H1 (cell line): ENCODE results near the gene GPN2. TPM values are rescaled to one million over a fixed set of nuclear protein-coding genes. Genes with fewer than 3 reads are reported as not detected.
A peak's percentile ranks its signal among the peaks of the same experiment; 100 is the strongest.

Experiments
- CTCF ChIA-PET: fragments of 300-600 bp; sonication (Branson Sonifier 250); formaldehyde crosslinking; loops from one replicate; lab custom pipeline; 2021; ENCODE audit not compliant: partially characterized antibody; lab: Charles Lee
- POLR2A ChIA-PET: fragments of 300-600 bp; sonication (Branson Sonifier 250); formaldehyde crosslinking; loops from one replicate; lab custom pipeline; 2021; ENCODE audit warnings: inconsistent platforms; ENCODE audit not compliant: partially characterized antibody; lab: Charles Lee
- DNase-seq, 2 experiments: peaks; one replicate each; pipeline versions ENCODE4 v3.0.0 to v3.0.0-alpha.2; 2010 to 2022; ENCODE audit warnings: low spot score in 2 of 2, low read depth in 1 of 2, mixed read lengths in 1 of 2
- FAIRE-seq: peaks from 2 replicates; lab custom pipeline; 2011; peaks lifted over from hg19 to GRCh38; lab: Jason Lieb, UNC
- H2AFZ ChIP-seq: 2 replicates; pipeline ENCODE4 v1.8.1; 2012; ENCODE audit warnings: low read length, inconsistent platforms
- H2AK5ac ChIP-seq: 2 replicates; pipeline ENCODE4 v1.6.1; 2013; ENCODE audit warnings: low read depth, low read length
- H2BK120ac ChIP-seq: replicated peaks from 2 replicates; pipeline ENCODE3; 2013; ENCODE audit warnings: low read depth, low read length, inconsistent platforms
- H2BK12ac ChIP-seq: 2 replicates; pipeline ENCODE4 v1.6.1; 2013; ENCODE audit warnings: low read depth, low read length
- H2BK15ac ChIP-seq: 2 replicates; pipeline ENCODE4 v1.6.1; 2013; ENCODE audit warnings: low read length
- H2BK20ac ChIP-seq: 2 replicates; pipeline ENCODE4 v1.6.1; 2013; ENCODE audit warnings: low read length
- H2BK5ac ChIP-seq: 2 replicates; pipeline ENCODE4 v1.6.1; 2013; ENCODE audit warnings: low read depth, low read length
- H3K14ac ChIP-seq: 2 replicates; pipeline ENCODE4 v1.6.1; 2013; ENCODE audit warnings: inconsistent platforms; ENCODE audit not compliant: insufficient read length
- H3K18ac ChIP-seq: 2 replicates; pipeline ENCODE4 v1.6.1; 2013; ENCODE audit warnings: low read length; ENCODE audit errors: extremely low read depth
- H3K23ac ChIP-seq: 2 replicates; pipeline ENCODE4 v1.6.1; 2013; ENCODE audit warnings: inconsistent platforms; ENCODE audit not compliant: insufficient read length
- H3K23me2 ChIP-seq: 2 replicates; pipeline ENCODE4 v1.6.1; 2013; ENCODE audit warnings: low read depth, low read length
- H3K27ac ChIP-seq: 2 replicates; pipeline ENCODE4 v1.6.1; 2011; ENCODE audit warnings: low read depth, low read length, inconsistent platforms
- H3K27me3 ChIP-seq, 4 experiments: replicated peaks in 1 of 4; 1 replicate in 1 of 4; 2 replicates in 3 of 4; pipeline versions ENCODE4 v1.6.1 to v1.8.1; 2011 to 2013; ENCODE audit warnings: low read length in 3 of 4, mild to moderate bottlenecking in 3 of 4, inconsistent platforms in 2 of 4, mixed read lengths in 2 of 4, moderate library complexity in 1 of 4; ENCODE audit not compliant: control insufficient read depth in 3 of 4, insufficient read depth in 3 of 4; ENCODE audit errors: extremely low read depth in 1 of 4
- H3K36me3 ChIP-seq, 4 experiments: 2 replicates each; pipeline versions ENCODE4 v1.6.1 to v1.8.1; 2011 to 2013; ENCODE audit warnings: mild to moderate bottlenecking in 4 of 4, low read length in 3 of 4, moderate library complexity in 2 of 4, control low read depth in 1 of 4, inconsistent platforms in 1 of 4; ENCODE audit not compliant: insufficient read depth in 4 of 4, control insufficient read depth in 2 of 4
- H3K4ac ChIP-seq: replicated peaks from 2 replicates; pipeline ENCODE3; 2013; ENCODE audit warnings: low read length, low read depth, mixed read lengths, inconsistent platforms; ENCODE audit not compliant: insufficient read length
- H3K4me1 ChIP-seq, 4 experiments: replicated peaks in 1 of 4; 1 replicate in 1 of 4; 2 replicates in 3 of 4; pipeline versions ENCODE4 v1.6.1 to v1.8.1; 2011 to 2013; ENCODE audit warnings: low read length in 3 of 4, inconsistent platforms in 2 of 4, mixed read lengths in 1 of 4; ENCODE audit not compliant: insufficient read depth in 4 of 4, control insufficient read depth in 3 of 4
- H3K4me2 ChIP-seq, 2 experiments: 2 replicates each; pipeline versions ENCODE4 v1.6.1 to v1.8.1; 2011 to 2013; ENCODE audit warnings: low read depth in 2 of 2, low read length in 2 of 2, control low read depth in 1 of 2, inconsistent platforms in 1 of 2, mild to moderate bottlenecking in 1 of 2; ENCODE audit not compliant: insufficient read depth in 1 of 2
- H3K4me3 ChIP-seq, 4 experiments: fragments of 200-600, 300-600 bp in 1 of 4; sonication (generic), shearing (Covaris generic), sonication (Bioruptor Twin) in 1 of 4; 2 replicates each; pipeline versions ENCODE4 v1.5.1 to v1.8.1; 2011 to 2016; ENCODE audit warnings: low read length in 4 of 4, low read depth in 3 of 4, control low read depth in 2 of 4, inconsistent platforms in 2 of 4, mild to moderate bottlenecking in 2 of 4, mixed read lengths in 1 of 4, moderate library complexity in 1 of 4; ENCODE audit not compliant: insufficient read depth in 2 of 4; ENCODE audit errors: extremely low read depth in 1 of 4
- H3K56ac ChIP-seq: replicated peaks from 2 replicates; pipeline ENCODE3; 2013; ENCODE audit warnings: low read depth, mild to moderate bottlenecking, mixed read lengths, low read length, inconsistent platforms; ENCODE audit not compliant: insufficient read length
- H3K79me1 ChIP-seq: 2 replicates; pipeline ENCODE4 v1.6.1; 2013; ENCODE audit warnings: low read depth, low read length, control low read depth
- H3K79me2 ChIP-seq, 2 experiments: 2 replicates each; pipeline versions ENCODE4 v1.6.1 to v1.8.1; 2012 to 2013; ENCODE audit warnings: low read length in 2 of 2, mild to moderate bottlenecking in 2 of 2, inconsistent platforms in 1 of 2; ENCODE audit not compliant: insufficient read depth in 2 of 2, control insufficient read depth in 1 of 2
- H3K9ac ChIP-seq, 4 experiments: replicated peaks in 1 of 4; 1 replicate in 1 of 4; 2 replicates in 3 of 4; pipeline versions ENCODE4 v1.6.1 to v1.8.1; 2011 to 2013; ENCODE audit warnings: low read depth in 3 of 4, low read length in 3 of 4, control low read depth in 2 of 4, mild to moderate bottlenecking in 2 of 4, moderate library complexity in 2 of 4, inconsistent platforms in 1 of 4; ENCODE audit errors: extremely low read depth in 1 of 4
- H3K9me3 ChIP-seq, 2 experiments: 2 replicates each; pipeline versions ENCODE4 v1.6.1 to v1.8.1; 2012 to 2013; ENCODE audit warnings: mild to moderate bottlenecking in 2 of 2, moderate library complexity in 2 of 2, control low read depth in 1 of 2, inconsistent platforms in 1 of 2, low read depth in 1 of 2, low read length in 1 of 2, mixed read lengths in 1 of 2; ENCODE audit not compliant: insufficient read depth in 2 of 2
- H4K20me1 ChIP-seq, 2 experiments: replicated peaks in 1 of 2; 2 replicates each; pipeline versions ENCODE3 to v1.8.1; 2011 to 2013; ENCODE audit warnings: inconsistent platforms in 2 of 2, low read length in 2 of 2, mild to moderate bottlenecking in 1 of 2; ENCODE audit not compliant: insufficient read depth in 2 of 2, control insufficient read depth in 1 of 2
- H4K5ac ChIP-seq: 2 replicates; pipeline ENCODE4 v1.6.1; 2013; ENCODE audit warnings: low read length, low read depth, mixed read lengths, inconsistent platforms; ENCODE audit not compliant: insufficient read length
- H4K8ac ChIP-seq: 2 replicates; pipeline ENCODE4 v1.8.0; 2013; ENCODE audit warnings: mild to moderate bottlenecking, moderate library complexity, low read length, inconsistent platforms; ENCODE audit not compliant: insufficient read depth; ENCODE audit errors: extremely low read depth
- H4K91ac ChIP-seq: replicated peaks from 2 replicates; pipeline ENCODE3; 2013; ENCODE audit warnings: low read length, mixed read lengths, inconsistent platforms; ENCODE audit not compliant: insufficient read length
- BACH1 ChIP-seq: IDR thresholded peaks from 2 replicates; pipeline ENCODE4 v1.6.1; 2012; ENCODE audit warnings: low read length, improper control_type of control experiment
- CBX5 ChIP-seq: fragments of 300-800, 300-1000 bp; sonication (generic); IDR thresholded peaks from 2 replicates; pipeline ENCODE4 v1.7.1; 2016; ENCODE audit warnings: antibody characterized with exemption, low read length, low read depth
- CREB1 ChIP-seq: IDR thresholded peaks from 2 replicates; pipeline ENCODE4 v1.6.1; 2012; ENCODE audit warnings: inconsistent platforms
- EP300 ChIP-seq, 2 experiments: IDR thresholded peaks; 1 replicate in 1 of 2; 2 replicates in 1 of 2; pipeline ENCODE4 v1.6.1; 2011 to 2012; ENCODE audit warnings: low read depth in 2 of 2, low read length in 2 of 2, mild to moderate bottlenecking in 2 of 2, borderline replicate concordance in 1 of 2, inconsistent platforms in 1 of 2, moderate library complexity in 1 of 2
- GTF2F1 ChIP-seq: IDR thresholded peaks from 2 replicates; pipeline ENCODE4 v1.6.1; 2012; ENCODE audit warnings: low read depth, low read length, improper control_type of control experiment, borderline replicate concordance
- RAD21 ChIP-seq, 2 experiments: IDR thresholded peaks in 1 of 2; conservative IDR thresholded peaks in 1 of 2; 2 replicates each; pipeline ENCODE4 v1.6.1; 2011; ENCODE audit warnings: low read depth in 2 of 2, low read length in 2 of 2, improper control_type of control experiment in 1 of 2, inconsistent platforms in 1 of 2, mild to moderate bottlenecking in 1 of 2, moderate library complexity in 1 of 2
- SIN3A ChIP-seq, 2 experiments: IDR thresholded peaks in 1 of 2; conservative IDR thresholded peaks in 1 of 2; 2 replicates each; pipeline ENCODE4 v1.6.1; 2011 to 2012; ENCODE audit warnings: low read length in 2 of 2, improper control_type of control experiment in 1 of 2, low read depth in 1 of 2, mild to moderate bottlenecking in 1 of 2
- WGBS, 2 experiments: shearing (Covaris generic) in 1 of 2; methylation state at CpG; one replicate each; pipeline versions ENCODE4 v1.1.6 to v1.1.7; 2013 to 2015; ENCODE audit warnings: low lambda C conversion rate in 2 of 2, mixed read lengths in 2 of 2, inconsistent platforms in 1 of 2, low coverage in 1 of 2, missing lambda C conversion rate in 1 of 2; ENCODE audit not compliant: insufficient replicate concordance in 2 of 2, insufficient coverage in 1 of 2, insufficient read length in 1 of 2; ENCODE audit errors: extremely low coverage in 1 of 2, missing lambda C conversion rate in 1 of 2; 5-methylcytosine and 5-hydroxymethylcytosine counted together
- polyA plus RNA-seq, 7 experiments: library from polyadenylated mRNA; depleted of rRNA in 3 of 7; stranded (reverse) in 5 of 7; unstranded in 2 of 7; fragments of >200 nt in 5 of 7; fragments of 200-250 nt in 2 of 7; gene quantifications; 1 replicate in 5 of 7; 2 replicates in 1 of 7; 4 replicates in 1 of 7; pipeline versions ENCODE4 v1.2.1 to v1.2.3, GENCODE V29; 2011 to 2013; ENCODE audit warnings: missing spikeins in 2 of 7, mixed read lengths in 2 of 7
- total RNA-seq: library from RNA; stranded (reverse); fragmentation: NEBNext Ultra II Directional; extraction: Animal tissue kit (Norgen Biotek cat#: 25700); gene quantifications from 2 replicates; pipeline ENCODE4 v1.2.1, GENCODE V29; 2021
- TF ChIP-seq, protein P1 (sequence below): IDR thresholded peaks from 2 replicates; pipeline ENCODE4 v1.6.1; 2012; ENCODE audit warnings: low read length, inconsistent platforms

Gene GPN2
- total and polyA plus RNA-seq, 2 of the 8 experiments (the other 6 are each of a cell fraction or from before 2014, with no cell fraction given): 27.3 to 36.8 TPM

DNA sequence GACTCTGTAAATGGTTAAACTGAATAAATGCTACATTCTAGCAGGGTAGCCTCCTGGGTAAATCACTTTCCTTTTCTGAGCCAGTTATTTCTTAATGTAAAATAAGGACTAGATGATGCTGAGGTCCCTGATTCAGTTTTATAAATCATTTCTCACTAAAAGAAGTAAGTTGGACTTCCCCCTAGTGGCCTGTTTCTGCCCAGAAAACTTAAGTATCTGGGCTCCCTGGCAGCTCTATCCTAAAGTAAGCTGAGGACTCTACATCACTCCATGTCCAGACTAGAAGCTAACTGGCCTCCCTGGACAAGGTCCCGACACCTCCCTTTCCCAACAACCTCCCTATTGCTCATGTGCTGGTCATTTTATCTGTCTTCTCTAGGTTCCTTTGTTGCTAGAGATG is 3.0 kb downstream of the GPN2 start:
- H3K4me3 ChIP-seq: no peak overlapping the region
- H3K23ac ChIP-seq: no peak overlapping the region
- no peak overlapping the region for H2AK5ac ChIP-seq
- H4K91ac ChIP-seq: no peak overlapping the region
- no peak overlapping the region for H3K56ac ChIP-seq
- H2BK12ac ChIP-seq: no peak overlapping the region
- H4K8ac ChIP-seq: no peak overlapping the region
- H3K18ac ChIP-seq: no peak overlapping the region
- no peak overlapping the region for H2AFZ ChIP-seq
- no peak overlapping the region for H3K27ac ChIP-seq
- no peak overlapping the region for H3K14ac ChIP-seq
- H4K20me1 ChIP-seq: peaks cover 0 to 2% of the 10 kb centered on the region in 2 experiments
- H4K5ac ChIP-seq: no peak overlapping the region
- no peak overlapping the region for H3K9ac ChIP-seq
- H3K23me2 ChIP-seq: peaks cover 12% of the 10 kb centered on the region; the same call in 1 of the 2 replicates
- H3K79me1 ChIP-seq: no peaks in the 10 kb centered on the region; the same call in 1 of the 2 replicates
- H3K4me2 ChIP-seq: no peak overlapping the region
- H3K9me3 ChIP-seq: no peaks in the 10 kb centered on the region
- POLR2A ChIA-PET: interaction anchor here (0.7 to 6.5 kb wide), 8 partner anchors 10 to 86 kb away, joined by 3 to 66 read pairs (median 3); partner anchors contain the start of genes GPATCH3 and NUDC
- no peak overlapping the region for H2BK5ac ChIP-seq
- no peaks in the 10 kb centered on the region for H3K27me3 ChIP-seq
- H3K4me1 ChIP-seq: peaks cover 0 to 8% (median 3%) of the 10 kb centered on the region in 4 experiments; a peak in 3 of 7 replicates
- peaks cover 0 to 12% of the 10 kb centered on the region in 2 experiments; a peak in 2 of 4 replicates for H3K79me2 ChIP-seq
- no peak for DNase-seq
- H2BK20ac ChIP-seq: no peak overlapping the region
- no peak overlapping the region for H2BK120ac ChIP-seq
- CTCF ChIA-PET: interaction anchor here (0.6 to 31.7 kb wide), 18 partner anchors 8 to 441 kb away, joined by 3 to 547 read pairs (median 4); partner anchors contain the start of genes GPATCH3 and SFN
- 92% methylated on average over 1 of the region's 1 CpG; no CpG with 5 or more reads in 1 of the 2 experiments for WGBS, 2 experiments
- H3K36me3 ChIP-seq: peaks cover 21 to 49% (median 40%) of the 10 kb centered on the region in 4 experiments
- H2BK15ac ChIP-seq: no peak overlapping the region
- no peak for FAIRE-seq
- no peak overlapping the region for H3K4ac ChIP-seq
- TF ChIP-seq BACH1 (no peak), EP300 (IDR thresholded peaks at IDR 0.05; ENCODE audit: borderline replicate concordance in 1 of 2, low read depth in 2 of 2, low read length in 2 of 2) (no peak), SIN3A (conservative IDR thresholded peaks at IDR 0.05 in 1 of 2, IDR thresholded peaks at IDR 0.05 in 1 of 2; ENCODE audit: low read depth in 1 of 2, low read length in 2 of 2) (no peak), CBX5 (no peak), CREB1 (no peak), RAD21 (IDR thresholded peaks at IDR 0.05 in 1 of 2, conservative IDR thresholded peaks at IDR 0.05 in 1 of 2; ENCODE audit: low read depth in 2 of 2, low read length in 2 of 2) (0 out of 4 replicates have a peak, but pooled peaks of 1 of the 2 experiments have one; percentile 4), GTF2F1 (no peak)
- TF ChIP-seq, protein P1, sequence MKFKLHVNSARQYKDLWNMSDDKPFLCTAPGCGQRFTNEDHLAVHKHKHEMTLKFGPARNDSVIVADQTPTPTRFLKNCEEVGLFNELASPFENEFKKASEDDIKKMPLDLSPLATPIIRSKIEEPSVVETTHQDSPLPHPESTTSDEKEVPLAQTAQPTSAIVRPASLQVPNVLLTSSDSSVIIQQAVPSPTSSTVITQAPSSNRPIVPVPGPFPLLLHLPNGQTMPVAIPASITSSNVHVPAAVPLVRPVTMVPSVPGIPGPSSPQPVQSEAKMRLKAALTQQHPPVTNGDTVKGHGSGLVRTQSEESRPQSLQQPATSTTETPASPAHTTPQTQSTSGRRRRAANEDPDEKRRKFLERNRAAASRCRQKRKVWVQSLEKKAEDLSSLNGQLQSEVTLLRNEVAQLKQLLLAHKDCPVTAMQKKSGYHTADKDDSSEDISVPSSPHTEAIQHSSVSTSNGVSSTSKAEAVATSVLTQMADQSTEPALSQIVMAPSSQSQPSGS: no peak
